GM18873 (cell line): ENCODE measurements around the gene PGPEP1.
"Not testable (repeated sequence)": the region's sequence is repeated elsewhere in the genome, so short reads cannot be mapped to it uniquely, and the experiment has no call there.

Source experiments
- ATAC-seq: cut with Tn5 transposase; IDR thresholded peaks from one replicate; pipeline ENCODE4 v1.9.1; 2021; ENCODE audit warnings: mild to moderate bottlenecking, moderate library complexity, moderate number of reproducible peaks; ENCODE audit not compliant: unreplicated experiment, low FRiP score

The PGPEP1 gene

DNA sequence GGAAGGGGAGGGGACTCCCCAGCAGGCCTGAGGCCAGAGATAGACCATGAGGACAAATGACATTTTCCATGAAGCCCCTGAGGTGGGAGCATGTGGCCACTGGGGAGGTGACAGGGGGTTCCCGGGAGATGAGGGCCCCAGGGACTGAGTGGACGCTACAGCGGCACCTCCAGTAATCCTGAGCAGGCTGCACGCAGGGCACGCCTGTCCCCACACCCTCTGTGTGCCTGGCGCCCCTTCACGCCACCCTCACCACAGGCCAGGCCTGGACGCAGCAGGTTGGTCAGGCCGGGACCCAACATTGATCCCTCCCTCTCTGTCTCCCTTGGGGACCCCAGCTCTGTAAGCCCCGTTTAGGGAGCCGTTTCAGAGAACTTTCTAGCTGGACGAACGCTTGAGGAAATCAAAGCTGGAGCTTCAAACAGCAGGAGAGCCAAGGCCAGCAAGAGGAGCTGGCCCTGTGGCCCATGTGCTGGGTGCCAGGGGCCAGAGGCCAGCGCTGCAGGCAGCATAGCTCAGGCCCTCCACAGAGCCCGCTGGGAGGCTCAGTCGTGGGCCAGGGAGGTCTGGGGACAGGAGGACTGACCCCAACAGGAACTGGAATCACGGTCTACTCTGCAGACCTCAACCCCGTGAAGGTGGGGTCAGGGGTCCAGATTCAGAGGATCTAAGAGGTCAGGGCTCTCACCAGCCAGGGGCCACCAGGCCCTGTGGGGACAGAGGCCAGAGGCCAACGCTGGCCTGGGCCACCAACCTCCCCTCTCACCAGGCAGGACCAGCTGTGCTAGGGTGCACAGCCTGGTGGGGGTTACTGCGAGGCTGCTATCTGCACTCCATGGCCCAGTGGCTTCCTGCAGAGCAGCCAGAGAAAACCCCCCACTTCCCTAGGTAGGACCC is 32.1 kb upstream of the PGPEP1 start:
- no peak for ATAC-seq

- no peak for ATAC-seq
Observed at GRCh38 chr19:18308948-18309325, 31.5 kb upstream of the PGPEP1 start.

- no peak for ATAC-seq
Observed at GRCh38 chr19:18309525-18310064, 30.8 kb upstream of the PGPEP1 start.

GRCh38 chr19:18310118-18310909 is 30.1 kb upstream of the PGPEP1 start:
- ATAC-seq, result no peak

GRCh38 chr19:18310966-18311365 is 29.4 kb upstream of the PGPEP1 start:
- no peak for ATAC-seq

DNA sequence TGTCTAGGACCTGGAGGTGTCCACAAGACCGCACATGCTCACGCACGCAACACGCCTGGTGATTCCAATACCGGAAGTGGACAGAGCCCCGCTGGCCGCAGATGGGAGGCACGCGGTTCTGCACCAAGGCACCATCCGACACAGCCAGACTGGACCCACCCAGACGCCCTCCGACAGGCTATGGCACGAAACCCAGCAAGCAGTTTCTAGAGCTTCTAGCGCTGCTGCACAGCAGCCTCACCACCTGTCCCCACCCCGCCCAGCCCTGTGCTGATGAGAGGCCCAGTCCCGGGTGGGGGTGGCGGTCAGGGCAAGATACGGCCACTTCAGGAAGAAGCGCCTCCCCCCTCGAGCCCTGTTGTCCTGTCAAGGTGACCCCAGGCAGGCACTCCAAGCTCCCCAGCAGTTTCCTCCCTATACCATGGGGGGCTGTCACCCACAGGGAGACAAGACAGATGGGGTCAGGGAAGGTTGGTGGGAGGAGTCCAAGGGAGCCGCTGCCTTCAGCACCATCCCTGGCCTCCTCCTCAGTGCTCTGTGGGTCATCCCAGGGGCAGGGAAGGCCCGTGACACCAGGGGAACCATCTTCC is 28.8 kb upstream of the PGPEP1 start:
- no peak for ATAC-seq

GRCh38 chr19:18312092-18312534 is 28.3 kb upstream of the PGPEP1 start:
- no peak for ATAC-seq

DNA sequence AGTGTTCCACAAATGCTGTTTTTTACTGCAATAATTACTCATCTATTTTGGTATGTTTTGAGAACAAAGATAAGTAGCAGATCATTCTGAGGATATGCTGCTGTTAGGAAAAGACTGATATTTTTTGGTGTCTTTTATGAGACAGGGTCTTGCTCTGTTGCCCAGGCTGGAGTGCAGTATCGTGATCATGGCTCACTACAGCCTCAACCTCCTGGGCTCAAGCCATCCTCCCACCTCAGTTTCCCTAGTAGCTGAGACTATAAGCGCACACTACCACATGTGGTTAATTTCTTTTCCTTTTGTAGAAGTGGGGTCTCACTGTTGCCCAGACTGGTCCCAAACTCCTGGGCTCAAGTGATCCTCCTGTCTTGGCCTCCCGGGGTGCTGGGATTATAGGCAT is 27.0 kb upstream of the PGPEP1 start:
- no peak for ATAC-seq

DNA sequence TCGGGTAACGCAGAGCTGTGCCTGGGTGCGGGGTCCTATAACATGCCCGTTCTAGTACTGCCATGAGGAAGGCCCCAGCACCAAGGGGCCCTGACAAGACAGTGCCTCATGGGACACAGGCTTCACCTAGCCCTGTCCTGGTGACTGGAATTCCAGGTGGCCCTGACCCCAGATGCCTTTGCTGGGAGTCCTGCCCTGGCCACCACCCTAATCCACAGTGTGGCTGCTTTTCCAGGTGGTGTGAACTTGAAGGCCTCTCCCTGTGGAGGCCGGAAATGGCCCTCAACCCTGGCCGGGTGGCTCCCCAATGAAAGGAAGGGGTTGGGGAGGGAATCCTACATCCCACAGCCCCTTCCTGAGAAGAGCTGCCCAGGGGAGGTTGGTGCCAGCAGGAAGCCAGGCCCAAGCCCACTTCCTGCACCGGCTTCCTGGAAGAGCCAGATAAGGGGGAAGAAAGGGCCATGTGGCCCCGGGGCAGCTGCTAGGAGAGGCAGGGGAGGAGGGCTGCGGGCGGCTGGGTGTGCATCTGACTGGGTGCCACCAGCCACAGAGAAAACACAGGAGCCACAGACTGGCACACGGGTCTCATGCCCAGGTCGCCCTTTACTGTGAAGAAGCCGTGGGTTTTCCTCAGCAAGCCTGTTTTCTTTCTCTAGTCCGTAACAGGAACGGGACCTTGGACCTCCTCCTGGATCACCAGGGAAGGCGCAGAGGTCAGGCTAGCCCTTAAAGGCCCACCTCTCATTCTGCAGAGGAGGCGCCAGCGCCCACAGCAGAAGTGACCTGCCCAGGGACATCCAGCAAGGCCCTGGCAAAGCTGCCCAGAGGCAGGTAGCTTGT is 22.2 kb upstream of the PGPEP1 start:
- no peak for ATAC-seq

DNA sequence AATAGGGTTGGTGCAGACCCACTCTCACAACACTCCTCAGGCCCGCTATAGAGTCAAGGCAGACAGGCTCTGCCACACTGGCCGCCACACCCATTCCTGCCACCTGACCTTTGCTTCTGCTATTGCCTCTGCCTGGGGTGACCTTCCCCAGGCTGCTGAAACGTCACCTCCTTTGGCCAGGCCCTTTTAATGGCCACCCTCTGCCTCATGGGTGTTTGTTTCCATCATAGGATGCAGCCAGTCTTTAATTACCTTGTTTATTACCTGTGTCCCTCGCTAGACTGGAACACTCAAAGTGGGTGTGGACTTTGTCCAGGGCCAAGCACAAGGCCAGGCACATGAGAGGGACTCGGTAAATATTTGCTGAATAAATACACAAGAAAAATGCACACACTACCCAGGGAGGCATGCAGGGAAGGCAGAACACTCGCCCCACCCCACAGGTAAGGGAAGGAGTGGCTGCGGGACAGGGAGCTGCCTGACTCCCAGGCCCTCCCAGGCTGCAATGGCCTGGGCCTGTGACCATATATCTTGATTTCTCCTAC is 20.7 kb upstream of the PGPEP1 start:
- no peak for ATAC-seq

DNA sequence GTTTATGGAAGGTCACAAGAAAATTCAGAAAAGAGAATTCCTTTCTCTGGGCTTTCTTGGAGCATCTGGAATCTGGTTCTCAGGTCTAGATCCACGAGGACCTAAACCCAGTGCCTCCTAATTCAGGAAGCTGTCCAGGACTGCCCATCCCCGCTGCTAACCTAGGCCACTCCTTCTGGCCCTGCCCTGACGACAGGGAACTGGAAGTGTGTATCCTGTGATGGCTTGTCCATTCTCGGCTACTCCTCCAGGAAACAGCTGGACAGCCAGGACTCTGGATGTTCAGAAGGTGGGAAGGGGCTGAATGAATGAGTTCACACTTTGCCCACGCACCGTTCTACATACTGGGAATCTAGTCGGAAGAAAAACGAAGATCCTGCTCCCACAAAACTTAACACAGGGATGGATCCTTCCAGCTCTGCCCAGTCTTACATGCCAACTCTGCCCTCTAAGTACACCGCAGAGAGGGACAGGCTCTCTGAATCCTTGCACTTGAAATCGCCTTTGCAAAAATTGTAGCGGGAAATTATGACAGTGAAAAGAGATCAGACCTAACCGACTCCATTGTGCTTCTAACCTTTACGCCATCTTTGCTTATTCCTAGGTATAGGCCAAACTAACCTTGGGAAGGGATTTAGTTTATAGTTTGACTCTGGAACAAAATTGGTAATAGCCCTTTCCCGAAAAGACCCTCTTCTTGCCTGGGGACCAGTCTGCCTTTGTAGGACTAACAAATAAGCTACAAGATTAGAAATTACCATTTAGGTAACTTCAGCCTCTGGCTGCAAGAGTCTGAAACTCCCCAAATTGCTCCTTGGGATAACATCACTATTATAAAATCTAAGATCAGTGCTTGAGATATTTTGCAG is 19.3 kb upstream of the PGPEP1 start:
- ATAC-seq, result no peak

- ATAC-seq, result no peak
Observed at GRCh38 chr19:18321734-18322102, 18.7 kb upstream of the PGPEP1 start.

- ATAC-seq, result no peak
Observed at GRCh38 chr19:18322318-18322758, 18.1 kb upstream of the PGPEP1 start.

GRCh38 chr19:18322759-18323460 is 17.5 kb upstream of the PGPEP1 start, which contains the start of gene LSM4:
LSM4 (minus strand) TSS chr19:18323076; CDS start chr19:18323020, 56 bp downstream.
- peak; percentile 87 for ATAC-seq

GRCh38 chr19:18324373-18324731 is 16.0 kb upstream of the PGPEP1 start:
- not testable (repeated sequence) for ATAC-seq

- ATAC-seq, result no peak
Observed at GRCh38 chr19:18326772-18327171, 13.6 kb upstream of the PGPEP1 start.

- peak; percentile 87 for ATAC-seq
Observed at GRCh38 chr19:18328340-18329034, 11.9 kb upstream of the PGPEP1 start.

- no peak for ATAC-seq
Observed at GRCh38 chr19:18329035-18329376, 11.4 kb upstream of the PGPEP1 start.
